DMS 273 treated with DMSO at 0.1 percent for 48 hours (cell line): ENCODE data around the gene ITGA11.

ENCODE experiments used
- DNase-seq: peaks from one replicate; lab custom pipeline; 2025; lab: John Stamatoyannopoulos, UW

ITGA11 gene

GRCh38 chr15:68289621-68290352, 142.2 kb downstream of the ITGA11 start:
- no peak for DNase-seq

- DNase-seq: no peak
Measured at GRCh38 chr15:68289057-68289456, 142.9 kb downstream of the ITGA11 start.

GRCh38 chr15:68286256-68286655, 145.7 kb downstream of the ITGA11 start:
- no peak for DNase-seq

DNA sequence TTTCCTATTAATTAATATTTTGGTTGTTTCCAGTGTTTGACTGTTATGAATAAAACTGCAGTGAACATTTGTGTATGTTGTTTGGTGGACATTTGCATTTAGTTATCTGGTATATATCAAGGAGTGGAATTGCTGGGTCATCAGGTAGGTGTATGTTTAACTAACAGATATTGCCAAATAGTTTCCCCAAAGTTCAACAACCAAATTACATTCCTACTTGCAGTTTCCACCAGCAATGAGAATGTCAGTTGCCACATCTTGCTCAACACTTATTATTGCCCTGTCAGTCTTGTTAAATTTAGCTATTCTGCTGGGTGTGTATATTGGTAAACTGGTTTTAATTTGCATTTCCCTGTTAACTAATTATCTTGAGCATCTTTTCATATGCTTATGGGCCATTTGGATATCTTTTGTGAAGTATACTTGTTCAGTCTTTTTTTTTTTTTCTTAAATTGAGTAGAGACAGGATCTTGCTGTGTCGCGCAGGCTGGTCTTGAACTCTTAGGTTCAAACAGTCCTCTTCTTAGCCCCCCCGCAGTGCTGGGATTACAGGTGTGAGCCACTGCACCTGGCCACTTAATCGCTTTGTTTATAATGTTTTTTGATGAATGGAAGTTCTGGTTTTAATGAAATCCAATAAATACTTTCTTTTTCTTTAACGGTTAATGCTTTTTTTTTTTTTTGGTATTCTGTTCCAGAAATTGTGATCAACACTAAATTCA, 146.5 kb downstream of the ITGA11 start:
- DNase-seq: no peak

DNA sequence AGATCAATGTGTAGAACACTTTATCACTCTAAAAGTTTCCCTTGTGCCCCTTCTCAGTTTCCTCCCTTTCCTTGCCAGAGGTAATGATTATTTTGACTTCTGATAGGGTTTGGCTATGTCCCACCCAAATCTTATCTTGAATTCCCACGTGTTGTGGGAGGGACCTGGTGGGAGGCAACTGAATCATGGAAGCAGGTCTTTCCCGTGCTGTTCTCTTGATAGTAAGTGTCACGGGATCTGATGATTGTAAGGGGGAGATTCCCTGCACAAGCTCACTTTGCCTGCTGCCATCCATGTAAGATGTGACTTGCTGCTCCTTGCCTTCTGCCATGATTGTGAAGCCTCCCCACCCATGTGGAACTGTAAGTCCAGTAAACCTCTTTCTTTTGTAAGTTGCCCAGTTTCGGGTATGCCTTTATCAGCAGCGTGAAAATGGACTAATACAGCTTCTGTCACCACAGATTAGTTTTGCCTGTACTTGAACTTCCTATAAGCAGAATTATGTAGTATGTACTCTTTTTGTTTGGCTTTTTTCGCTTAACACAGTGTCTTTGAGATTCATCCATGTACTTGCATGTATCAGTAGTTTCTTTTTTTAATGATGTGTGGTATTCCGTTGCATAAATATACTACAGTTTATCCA, 147.2 kb downstream of the ITGA11 start:
- no peak for DNase-seq

- no peak for DNase-seq
Measured at GRCh38 chr15:68283401-68283800, 148.6 kb downstream of the ITGA11 start.

DNA sequence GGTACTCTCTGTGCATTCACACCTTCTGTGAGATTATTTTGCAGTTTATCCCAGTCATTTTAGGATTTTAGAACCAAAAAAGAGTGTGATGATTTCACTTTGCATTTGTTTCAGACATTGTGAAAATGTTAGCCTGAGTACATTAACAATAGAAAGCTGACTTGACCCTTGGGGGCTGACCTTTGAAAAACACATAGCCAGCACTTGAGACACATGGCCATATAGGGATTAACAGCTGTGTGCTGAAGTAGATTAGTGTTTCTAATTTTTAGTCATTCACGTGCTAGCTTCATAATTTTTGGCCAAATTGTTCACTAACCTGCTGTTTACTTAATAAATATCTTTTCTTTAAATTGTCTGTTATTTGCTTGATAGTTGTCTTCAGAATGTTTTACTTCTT, 151.0 kb downstream of the ITGA11 start:
- no peak for DNase-seq

GRCh38 chr15:68279779-68280753, 151.9 kb downstream of the ITGA11 start:
- no peak for DNase-seq

DNA sequence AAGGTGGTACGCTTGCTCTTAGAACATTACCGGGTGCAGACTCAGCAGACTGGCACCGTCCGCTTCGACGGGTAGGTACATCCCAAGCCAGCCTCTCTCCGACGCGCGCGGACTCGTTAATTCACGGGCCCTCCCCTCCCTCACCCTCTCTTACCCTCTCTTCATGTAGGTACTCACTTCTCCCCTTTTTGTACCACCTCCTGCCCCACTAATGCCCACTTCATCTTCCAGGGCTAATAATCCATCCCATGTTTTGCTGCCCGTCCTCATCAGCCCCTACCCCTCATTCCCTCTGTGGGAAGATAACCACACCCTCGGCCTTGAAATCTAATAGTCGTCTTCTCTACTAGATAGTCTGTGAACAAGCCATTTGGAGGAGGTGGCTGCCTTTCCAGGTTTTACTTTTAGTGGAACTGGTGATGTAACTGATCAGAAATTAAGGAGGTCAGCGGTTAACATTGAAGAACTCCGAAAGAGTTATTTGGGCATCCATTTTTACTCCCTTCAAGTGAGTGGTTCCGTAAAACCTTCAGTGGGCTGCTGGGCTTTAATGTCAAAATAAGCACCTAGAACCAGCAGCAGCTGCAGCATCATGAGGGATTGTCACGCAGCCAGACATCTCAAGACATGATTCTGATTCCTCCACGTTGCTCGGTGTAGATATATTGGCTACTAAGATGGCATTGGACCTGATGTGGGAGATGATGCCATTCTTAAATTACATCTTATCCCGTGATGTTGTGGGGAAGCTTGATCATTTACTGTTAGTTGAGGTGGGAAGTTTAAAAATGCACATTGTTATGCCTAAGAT, 153.2 kb downstream of the ITGA11 start:
- DNase-seq: peak; percentile 29

DNA sequence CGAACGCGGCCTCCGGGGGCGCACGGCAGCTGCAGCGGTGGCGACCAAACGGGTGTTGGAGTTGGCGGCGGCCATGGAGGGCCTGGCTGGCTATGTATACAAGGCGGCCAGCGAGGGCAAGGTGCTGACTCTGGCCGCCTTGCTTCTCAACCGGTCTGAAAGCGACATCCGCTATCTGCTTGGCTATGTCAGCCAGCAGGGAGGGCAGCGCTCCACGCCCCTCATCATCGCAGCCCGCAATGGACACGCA, 153.7 kb downstream of the ITGA11 start:
- no peak for DNase-seq

DNA sequence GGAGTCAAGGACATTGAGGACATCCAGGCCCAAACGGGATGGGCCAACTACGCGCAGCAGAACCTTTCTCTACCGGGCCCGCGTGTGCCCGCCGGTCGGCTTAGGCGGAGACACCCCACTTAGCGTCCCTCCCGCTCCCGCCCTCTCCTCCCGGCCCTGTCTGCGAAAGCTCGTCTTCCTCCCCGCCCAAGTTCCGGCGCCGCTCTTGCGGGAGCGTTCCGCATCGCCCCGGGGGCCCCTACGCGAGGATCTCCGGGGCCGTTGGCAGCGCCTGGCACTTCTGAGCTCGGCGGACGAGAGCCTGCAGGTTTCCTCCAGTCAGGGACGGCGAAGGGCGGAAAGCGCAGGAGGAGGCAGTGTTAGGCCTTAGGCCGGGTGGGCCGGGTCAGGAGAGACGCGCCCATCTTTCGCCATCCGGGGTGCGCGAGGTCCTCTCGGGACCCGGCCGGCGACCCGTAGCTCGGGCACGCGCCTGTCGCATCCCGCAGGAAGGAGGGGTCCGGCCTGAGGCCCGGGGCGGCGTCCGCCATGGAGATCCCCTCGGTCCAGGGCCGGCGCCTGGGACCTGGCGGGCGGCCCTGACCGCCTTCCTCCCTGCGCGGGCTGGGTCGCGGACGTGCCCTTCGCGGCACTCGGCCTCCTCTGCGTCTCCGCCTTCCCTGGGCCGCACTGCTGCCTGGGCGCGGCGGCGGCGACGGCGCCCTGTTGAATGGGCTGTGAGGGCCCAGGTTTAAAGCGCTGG, 154.2 kb downstream of the ITGA11 start, which contains the start of gene FEM1B:
Gene FEM1B (plus strand): TSS at position 143 of the 742 bp plus-strand sequence. CDS start 673 bp downstream, outside the sequence.
- DNase-seq: peak; percentile 71

GRCh38 chr15:68277131-68277602, 154.8 kb downstream of the ITGA11 start:
- no peak for DNase-seq

DNA sequence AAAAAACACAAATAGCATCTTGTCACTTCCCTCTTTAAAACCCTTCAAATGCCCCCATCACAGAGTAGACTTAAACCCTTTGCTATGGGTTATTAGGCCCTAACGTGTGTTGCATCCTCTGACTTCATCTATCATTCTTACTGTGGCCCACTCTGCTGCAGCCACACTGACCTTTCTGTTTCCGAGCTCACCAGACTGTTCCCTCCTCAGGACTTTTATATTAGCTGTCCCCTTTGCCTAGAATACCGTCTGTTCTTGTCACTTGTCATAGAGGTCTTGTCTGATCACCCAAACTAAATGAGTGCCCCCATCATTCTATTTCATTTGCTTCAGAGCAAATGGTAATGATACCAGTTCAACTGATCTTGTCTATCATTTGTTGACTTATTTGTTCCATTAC, 155.3 kb downstream of the ITGA11 start:
- DNase-seq: no peak

- DNase-seq: no peak
Measured at GRCh38 chr15:68275165-68275746, 156.7 kb downstream of the ITGA11 start.

DNA sequence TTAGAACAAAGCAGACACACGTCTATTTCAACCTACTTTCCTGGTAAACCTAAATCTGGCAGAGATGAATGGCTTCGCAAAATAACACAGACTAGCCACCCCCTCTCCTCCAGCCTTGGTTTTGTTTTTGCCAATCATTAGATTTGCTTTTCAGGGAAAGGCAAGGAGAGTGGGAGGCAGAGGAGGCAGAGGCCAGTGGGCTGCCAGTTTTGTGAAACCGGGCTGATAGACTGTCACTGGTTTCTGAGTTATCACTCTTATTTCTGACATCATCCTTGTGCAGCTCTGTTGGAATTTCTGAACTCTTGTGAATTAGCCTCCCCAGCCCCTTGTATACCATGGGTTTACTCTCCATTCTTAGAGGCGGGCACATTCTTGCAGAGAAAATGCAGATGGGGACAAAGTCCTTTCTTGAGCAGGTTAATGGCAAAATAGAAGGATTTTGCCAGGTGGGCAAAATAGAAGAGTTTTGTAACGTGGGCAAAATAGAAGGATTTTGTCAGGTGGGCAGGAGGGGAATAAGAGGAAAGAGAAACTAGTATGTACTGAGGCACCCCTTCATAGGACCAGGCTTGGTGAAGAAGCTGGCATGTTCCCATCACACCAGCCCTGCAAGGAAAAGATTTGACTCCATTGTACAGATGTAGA, 157.6 kb downstream of the ITGA11 start:
- no peak for DNase-seq

DNA sequence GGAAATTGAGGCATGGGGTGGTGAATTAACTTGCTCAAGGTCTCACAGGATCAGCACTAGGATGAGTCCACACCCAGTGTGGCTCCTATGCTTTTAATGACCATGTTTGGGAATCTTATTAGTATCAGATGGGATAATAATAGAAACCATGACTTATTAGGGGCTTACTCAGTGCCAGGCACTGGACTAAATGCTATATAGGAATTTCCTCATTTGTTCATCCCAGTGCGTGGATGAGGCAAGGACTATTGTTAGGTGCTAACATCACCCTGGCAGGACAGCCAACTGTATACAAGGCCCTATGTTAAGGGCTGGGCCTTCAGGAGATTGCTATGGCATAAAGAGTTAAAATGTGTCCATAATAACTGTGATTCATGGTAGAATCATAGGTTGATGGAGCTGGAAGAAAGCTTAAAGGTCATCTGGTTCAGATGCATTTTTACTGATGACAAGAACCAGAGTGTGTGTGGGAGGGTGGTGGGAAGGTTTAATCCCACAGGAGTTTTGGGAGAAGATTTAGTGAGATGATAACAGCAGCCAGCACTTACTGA, 159.2 kb downstream of the ITGA11 start:
- no peak for DNase-seq

GRCh38 chr15:68271854-68272471, 160.0 kb downstream of the ITGA11 start:
- no peak for DNase-seq

GRCh38 chr15:68268405-68268804, 163.6 kb downstream of the ITGA11 start:
- DNase-seq: no peak

- no peak for DNase-seq
Measured at GRCh38 chr15:68265674-68266073, 166.3 kb downstream of the ITGA11 start.
